ENCODE measurements around the gene TM7SF2. TPM values are rescaled to one million over a fixed set of nuclear protein-coding genes. Genes with fewer than 3 reads are reported as not detected.
A peak's percentile ranks its signal among the peaks of the same experiment; 100 is the strongest.

The TM7SF2 gene
- total and polyA plus RNA-seq, 2 of the 8 experiments (the other 6 are each of a cell fraction or from before 2014, with no cell fraction given): 40.1 to 96.0 TPM

- peak overlapping the region; percentile 31 to 55; a peak in 3 of 4 replicates for H3K4me2 ChIP-seq (ENCODE audit: insufficient read depth in 1 of 2, low read depth in 2 of 2, low read length in 2 of 2)
Measured at GRCh38 chr11:65067446-65067845, 44.2 kb upstream of the TM7SF2 start.

More at GRCh38 chr11:65067446-65067845, 44.2 kb upstream of the TM7SF2 start:
- peak overlapping the region in 1 of 4 experiments; percentile 34; a peak in 1 of 8 replicates for H3K4me3 ChIP-seq (ENCODE audit: extremely low read depth in 1 of 4, insufficient read depth in 2 of 4, low read depth in 3 of 4, low read length in 4 of 4)
- H3K9me3 ChIP-seq (ENCODE audit: insufficient read depth in 2 of 2, low read depth in 1 of 2, low read length in 1 of 2): no peaks in the 10 kb centered on the region
- H3K23ac ChIP-seq (ENCODE audit: insufficient read length): no peak overlapping the region
- H4K20me1 ChIP-seq (replicated peaks in 1 of 2; ENCODE audit: control insufficient read depth in 1 of 2, insufficient read depth in 2 of 2, low read length in 2 of 2): no peaks in the 10 kb centered on the region
- H3K18ac ChIP-seq (ENCODE audit: extremely low read depth, low read length): peak overlapping the region; percentile 87
- H2AFZ ChIP-seq (ENCODE audit: low read length): no peak overlapping the region; the same call in 1 of the 2 replicates
- H3K4me1 ChIP-seq (replicated peaks in 1 of 4; ENCODE audit: control insufficient read depth in 3 of 4, insufficient read depth in 4 of 4, low read length in 3 of 4): peaks cover 5 to 23% (median 17%) of the 10 kb centered on the region in 4 experiments
- CTCF ChIA-PET (ENCODE audit: partially characterized antibody): interaction anchor here (2.0 to 3.1 kb wide), 2 partner anchors 10 kb away, joined by 6 to 21 read pairs; no protein-coding TSS in a partner anchor
- no peak for TF ChIP-seq NRF1 (IDR thresholded peaks at IDR 0.05; ENCODE audit: low read depth, low read length)
- no peak for TF ChIP-seq PHF8 (conservative IDR thresholded peaks at IDR 0.05; ENCODE audit: low read depth, low read length)
- no peak for TF ChIP-seq POLR2AphosphoS5 (IDR thresholded peaks at IDR 0.05; ENCODE audit: low read depth, low read length)
- peak; percentile 8; the same call in 1 of the 2 replicates for TF ChIP-seq MAX (IDR thresholded peaks at IDR 0.05)
- TF ChIP-seq TBP (IDR thresholded peaks at IDR 0.05; ENCODE audit: low read depth, low read length): no peak
- no peaks in the 10 kb centered on the region for H3K23me2 ChIP-seq (ENCODE audit: low read depth, low read length)
- H4K8ac ChIP-seq (ENCODE audit: extremely low read depth, insufficient read depth, low read length): 0 out of 2 replicates have a peak overlapping the region, but pooled peaks have one; percentile 81
- WGBS, 2 experiments (ENCODE audit: extremely low coverage in 1 of 2, insufficient coverage in 1 of 2, insufficient read length in 1 of 2, insufficient replicate concordance in 2 of 2, low coverage in 1 of 2, low lambda C conversion rate in 2 of 2, missing lambda C conversion rate in 1 of 2): 86% methylated on average over 8 of the region's 10 CpGs; no CpG with 5 or more reads in 1 of the 2 experiments
- H3K79me2 ChIP-seq (ENCODE audit: control insufficient read depth in 1 of 2, insufficient read depth in 2 of 2, low read length in 2 of 2): no peaks in the 10 kb centered on the region
- no peak overlapping the region for H4K5ac ChIP-seq (ENCODE audit: insufficient read length, low read depth, low read length)
- peak overlapping the region; percentile 90; the same call in 1 of the 2 replicates for H2BK12ac ChIP-seq (ENCODE audit: low read depth, low read length)
- peak overlapping the region; percentile 69; the same call in 1 of the 2 replicates for H2BK5ac ChIP-seq (ENCODE audit: low read depth, low read length)
- no peaks in the 10 kb centered on the region for H3K36me3 ChIP-seq (ENCODE audit: control insufficient read depth in 2 of 4, insufficient read depth in 4 of 4, low read length in 3 of 4)
- H2BK120ac ChIP-seq (replicated peaks; ENCODE audit: low read depth, low read length): no peak overlapping the region
- H3K27ac ChIP-seq (ENCODE audit: low read depth, low read length): peak overlapping the region; percentile 71; the same call in 1 of the 2 replicates
- FAIRE-seq: no peak
- 0 out of 7 replicates have a peak overlapping the region, but pooled peaks of 1 of the 4 experiments have one; percentile 1 for H3K9ac ChIP-seq (replicated peaks in 1 of 4; ENCODE audit: extremely low read depth in 1 of 4, low read depth in 3 of 4, low read length in 3 of 4)
- H3K56ac ChIP-seq (replicated peaks; ENCODE audit: insufficient read length, low read depth, low read length): no peak overlapping the region
- peak overlapping the region; percentile 76 for H3K4ac ChIP-seq (replicated peaks; ENCODE audit: insufficient read length, low read depth, low read length)
- H4K91ac ChIP-seq (replicated peaks; ENCODE audit: insufficient read length, low read length): peak overlapping the region; percentile 63
- peak overlapping the region; percentile 61; the same call in 1 of the 2 replicates for H2BK15ac ChIP-seq (ENCODE audit: low read length)
- DNase-seq (ENCODE audit: low read depth in 1 of 2, low spot score in 2 of 2): no peak
- POLR2A ChIA-PET (ENCODE audit: partially characterized antibody): interaction anchor here (1.0 to 21.6 kb wide), 3 partner anchors 9 to 25 kb away, joined by 4 to 230 read pairs (median 21); partner anchors contain the start of gene VPS51
- no peak overlapping the region for H2BK20ac ChIP-seq (ENCODE audit: low read length)
- no peaks in the 10 kb centered on the region for H3K27me3 ChIP-seq (replicated peaks in 1 of 4; ENCODE audit: control insufficient read depth in 3 of 4, extremely low read depth in 1 of 4, insufficient read depth in 3 of 4, low read length in 3 of 4)
- H2AK5ac ChIP-seq (ENCODE audit: low read depth, low read length): no peak overlapping the region
- H3K79me1 ChIP-seq (ENCODE audit: low read depth, low read length): no peaks in the 10 kb centered on the region
- H3K14ac ChIP-seq (ENCODE audit: insufficient read length): no peak overlapping the region
